ENCODE measurements around the gene SH3TC2. TPM values are rescaled to one million over a fixed set of nuclear protein-coding genes. Genes with fewer than 3 reads are reported as not detected.

Gene SH3TC2
- total and polyA plus RNA-seq, 12 donors, result 0.14 to 1.2 (median 0.46) TPM

- H3K4me3 ChIP-seq, result no peak overlapping the region
- no peaks in the 10 kb centered on the region for H3K4me1 ChIP-seq (replicated peaks in 1 of 2)
- 91 to 93% (median 91%) methylated on average over 2 to 5 of the region's 5 CpGs for WGBS, 4 donors
- H3K9me3 ChIP-seq (replicated peaks in 1 of 3), result no peaks in the 10 kb centered on the region
- H3K27ac ChIP-seq, result no peak overlapping the region
- TF ChIP-seq CTCF (IDR thresholded peaks at IDR 0.05) (no peak), POLR2A (IDR thresholded peaks at IDR 0.05) (no peak)
- no peaks in the 10 kb centered on the region for H3K36me3 ChIP-seq (replicated peaks in 1 of 2)
- no peak for DNase-seq
- intact Hi-C loops (cut with DNase I), result no loop called here
- H3K27me3 ChIP-seq, result no peaks in the 10 kb centered on the region
These were observed 33.9 kb downstream of the SH3TC2 start for GRCh38 chr5:149028984-149029383.

- TF ChIP-seq POLR2A (IDR thresholded peaks at IDR 0.05) (no peak), CTCF (IDR thresholded peaks at IDR 0.05) (no peak)
- 80 to 94% (median 90%) methylated on average over 1 to 6 of the region's 6 CpGs for WGBS, 4 donors
- no peaks in the 10 kb centered on the region for H3K36me3 ChIP-seq (replicated peaks in 1 of 2)
- H3K4me1 ChIP-seq (replicated peaks in 1 of 2), result no peaks in the 10 kb centered on the region
- H3K27ac ChIP-seq, result no peak overlapping the region
- no peaks in the 10 kb centered on the region for H3K27me3 ChIP-seq
- no peak overlapping the region for H3K4me3 ChIP-seq
- no peak for DNase-seq
- H3K9me3 ChIP-seq (replicated peaks in 1 of 3), result no peaks in the 10 kb centered on the region
- intact Hi-C loops (cut with DNase I), result no loop called here
These were observed 34.7 kb downstream of the SH3TC2 start for GRCh38 chr5:149028161-149028560.

- WGBS, 4 donors, result 91 to 96% (median 95%) methylated on average over 4 to 12 of the region's 12 CpGs
- H3K27me3 ChIP-seq, result no peaks in the 10 kb centered on the region
- no peaks in the 10 kb centered on the region for H3K9me3 ChIP-seq (replicated peaks in 1 of 3)
- intact Hi-C loops (cut with DNase I), result no loop called here
- H3K36me3 ChIP-seq (replicated peaks in 1 of 2), result no peaks in the 10 kb centered on the region
- no peak overlapping the region for H3K4me3 ChIP-seq
- no peaks in the 10 kb centered on the region for H3K4me1 ChIP-seq (replicated peaks in 1 of 2)
- TF ChIP-seq POLR2A (IDR thresholded peaks at IDR 0.05), result no peak
- no peak for TF ChIP-seq CTCF (IDR thresholded peaks at IDR 0.05)
- no peak overlapping the region for H3K27ac ChIP-seq
- DNase-seq, result no peak
These were observed 35.2 kb downstream of the SH3TC2 start for GRCh38 chr5:149027636-149028035.

- intact Hi-C loops (cut with DNase I), result no loop called here
- no peaks in the 10 kb centered on the region for H3K4me1 ChIP-seq (replicated peaks in 1 of 2)
- no peaks in the 10 kb centered on the region for H3K36me3 ChIP-seq (replicated peaks in 1 of 2)
- H3K27ac ChIP-seq, result no peak overlapping the region
- H3K4me3 ChIP-seq, result no peak overlapping the region
- H3K27me3 ChIP-seq, result peaks cover 3% of the 10 kb centered on the region
- no peaks in the 10 kb centered on the region for H3K9me3 ChIP-seq (replicated peaks in 1 of 3)
- DNase-seq, result no peak
- TF ChIP-seq POLR2A (IDR thresholded peaks at IDR 0.05) (no peak), CTCF (IDR thresholded peaks at IDR 0.05) (no peak)
These were observed 37.9 kb downstream of the SH3TC2 start for GRCh38 chr5:149024943-149025342.
